Small intestine (tissue), 7 donors: ENCODE measurements around the gene HOXD4. TPM values are rescaled to one million over a fixed set of nuclear protein-coding genes. Genes with fewer than 3 reads are reported as not detected.

Experiments used
- DNase-seq, 2 donors: peaks; one replicate each; pipeline versions ENCODE4 v3.0.0 to v3.0.0-alpha.2; 2013
- FAIRE-seq: peaks from 2 replicates; lab custom pipeline; 2012; peaks lifted over from hg19 to GRCh38; lab: Jason Lieb, UNC
- H3K27ac ChIP-seq, 3 donors: one replicate each; pipeline ENCODE4 v1.5.1; 2013; ENCODE audit warnings: low read length in 2 of 3, mild to moderate bottlenecking in 2 of 3, control low read depth in 1 of 3, inconsistent platforms in 1 of 3, low read depth in 1 of 3, moderate library complexity in 1 of 3
- H3K27me3 ChIP-seq, 3 donors: one replicate each; pipeline ENCODE4 v1.6.1; 2013; ENCODE audit warnings: low read length in 3 of 3, inconsistent platforms in 1 of 3; ENCODE audit not compliant: control insufficient read depth in 3 of 3, insufficient read depth in 3 of 3
- H3K36me3 ChIP-seq, 3 donors: one replicate each; pipeline ENCODE4 v1.6.1; 2013; ENCODE audit warnings: low read length in 3 of 3, inconsistent platforms in 1 of 3, low read depth in 1 of 3, mild to moderate bottlenecking in 1 of 3, moderate library complexity in 1 of 3; ENCODE audit not compliant: control insufficient read depth in 3 of 3, insufficient read depth in 2 of 3
- H3K4me1 ChIP-seq, 3 donors: one replicate each; pipeline ENCODE4 v1.6.1; 2013; ENCODE audit warnings: low read length in 2 of 3, inconsistent platforms in 1 of 3, low read depth in 1 of 3, mild to moderate bottlenecking in 1 of 3, moderate library complexity in 1 of 3; ENCODE audit not compliant: control insufficient read depth in 3 of 3, insufficient read depth in 2 of 3
- H3K4me3 ChIP-seq, 3 donors: one replicate each; pipeline ENCODE4 v1.5.1; 2013; ENCODE audit warnings: low read length in 3 of 3, control low read depth in 1 of 3, inconsistent platforms in 1 of 3, low read depth in 1 of 3, mild to moderate bottlenecking in 1 of 3, moderate library complexity in 1 of 3
- H3K9me3 ChIP-seq, 2 donors: one replicate each; pipeline ENCODE4 v1.6.1; 2013; ENCODE audit warnings: low read depth in 1 of 2, low read length in 1 of 2; ENCODE audit not compliant: control insufficient read depth in 2 of 2, insufficient read depth in 1 of 2
- WGBS, 3 donors: extraction: QIAGEN DNeasy Blood & Tissue Kit; methylation state at CpG; one replicate each; pipeline ENCODE4 v1.1.7; 2013; 5-methylcytosine and 5-hydroxymethylcytosine counted together
- polyA plus RNA-seq, 4 donors: library from polyadenylated mRNA; stranded (reverse) in 3 of 4; unstranded in 1 of 4; fragments of 200-250 nt in 3 of 4; fragments of 120-200 nt in 1 of 4; gene quantifications; one replicate each; pipeline versions ENCODE4 v1.2.1 to v1.2.3, GENCODE V29; 2013
- donor health status: healthy with polysubstance abuse.
- donor health status: control.
- donor health status: control.
- donor health status: Bipolar disorder and iron deficiency.
- donor health status: healthy.

The HOXD4 gene
- polyA plus RNA-seq, 4 donors, result 0.97 to 14.7 TPM; not detected in 2

GRCh38 chr2:176148751-176149421 is 2.5 kb upstream of the HOXD4 start:
- Histone ChIP-seq H3K4me3 (no peak overlapping the region), H3K4me1 (no peaks in the 10 kb centered on the region), H3K9me3 (no peaks in the 10 kb centered on the region), H3K27ac (no peak overlapping the region), H3K36me3 (peaks cover 0 to 6% (median 0%) of the 10 kb centered on the region in 3 donors), H3K27me3 (peaks cover 13 to 93% (median 67%) of the 10 kb centered on the region in 3 donors)
- FAIRE-seq, result no peak
- DNase-seq, result no peak
- WGBS, 3 donors, result 21 to 43% (median 28%) methylated on average over 11 of the region's 11 CpGs

GRCh38 chr2:176149481-176149938 is 1.8 kb upstream of the HOXD4 start:
- Histone ChIP-seq H3K27me3 (peaks cover 13 to 95% (median 67%) of the 10 kb centered on the region in 3 donors), H3K36me3 (peaks cover 0 to 6% (median 0%) of the 10 kb centered on the region in 3 donors), H3K27ac (no peak overlapping the region)

GRCh38 chr2:176149939-176150583 is 1.3 kb upstream of the HOXD4 start:
- DNase-seq (no peak), FAIRE-seq (no peak)
- H3K4me3 ChIP-seq, result no peak overlapping the region
- no peaks in the 10 kb centered on the region for H3K9me3 ChIP-seq
- H3K27me3 ChIP-seq, result peaks cover 13 to 96% (median 66%) of the 10 kb centered on the region in 3 donors
- H3K27ac ChIP-seq, result no peak overlapping the region
- H3K36me3 ChIP-seq, result peaks cover 0 to 6% (median 0%) of the 10 kb centered on the region in 3 donors
- H3K4me1 ChIP-seq, result no peaks in the 10 kb centered on the region
- 13 to 35% (median 19%) methylated on average over 24 of the region's 24 CpGs for WGBS, 3 donors

More at GRCh38 chr2:176149481-176149938, 1.8 kb upstream of the HOXD4 start:
- FAIRE-seq, result no peak
- WGBS, 3 donors, result 13 to 24% (median 17%) methylated on average over 22 of the region's 22 CpGs
- Histone ChIP-seq H3K9me3 (no peaks in the 10 kb centered on the region), H3K4me3 (no peak overlapping the region), H3K4me1 (no peaks in the 10 kb centered on the region)
- no peak for DNase-seq

GRCh38 chr2:176150584-176151441 is 537 bp upstream of the HOXD4 start:
- Histone ChIP-seq H3K9me3 (no peaks in the 10 kb centered on the region), H3K4me3 (no peak overlapping the region), H3K27me3 (peaks cover 13 to 95% (median 65%) of the 10 kb centered on the region in 3 donors), H3K27ac (no peak overlapping the region), H3K36me3 (peaks cover 0 to 6% (median 0%) of the 10 kb centered on the region in 3 donors), H3K4me1 (no peaks in the 10 kb centered on the region)
- WGBS, 3 donors, result 22 to 43% (median 23%) methylated on average over 14 of the region's 14 CpGs
- DNase-seq, result no peak
- FAIRE-seq, result no peak

GRCh38 chr2:176152350-176153181 is 1.2 kb downstream of the HOXD4 start:
- WGBS, 3 donors, result 9 to 17% (median 15%) methylated on average over 47 to 48 of the region's 48 CpGs
- FAIRE-seq (no peak), DNase-seq (no peak)
- Histone ChIP-seq H3K27me3 (peaks cover 13 to 93% (median 65%) of the 10 kb centered on the region in 3 donors), H3K4me1 (no peaks in the 10 kb centered on the region), H3K9me3 (no peaks in the 10 kb centered on the region), H3K27ac (no peak overlapping the region), H3K4me3 (no peak overlapping the region), H3K36me3 (peaks cover 0 to 6% (median 0%) of the 10 kb centered on the region in 3 donors)

- Histone ChIP-seq H3K27me3 (peaks cover 13 to 93% (median 58%) of the 10 kb centered on the region in 3 donors), H3K27ac (no peak overlapping the region), H3K4me3 (no peak overlapping the region), H3K36me3 (peaks cover 0 to 2% (median 0%) of the 10 kb centered on the region in 3 donors), H3K9me3 (no peaks in the 10 kb centered on the region), H3K4me1 (no peaks in the 10 kb centered on the region)
- WGBS, 3 donors, result 11 to 42% (median 20%) methylated on average over 11 of the region's 11 CpGs
- no peak for DNase-seq
- no peak for FAIRE-seq
Measured at GRCh38 chr2:176154576-176155252, 3.4 kb downstream of the HOXD4 start.

- Histone ChIP-seq H3K36me3 (peaks cover 0 to 2% (median 0%) of the 10 kb centered on the region in 3 donors), H3K27ac (no peak overlapping the region), H3K9me3 (no peaks in the 10 kb centered on the region), H3K4me1 (peaks cover 0 to 6% (median 0%) of the 10 kb centered on the region in 3 donors), H3K4me3 (no peak overlapping the region), H3K27me3 (peaks cover 14 to 93% (median 59%) of the 10 kb centered on the region in 3 donors)
- FAIRE-seq, result no peak
- DNase-seq, result no peak
- 11 to 29% (median 15%) methylated on average over 6 of the region's 6 CpGs for WGBS, 3 donors
Measured at GRCh38 chr2:176155356-176156044, 4.2 kb downstream of the HOXD4 start.
